Left cardiac atrium (tissue), 4 donors: ENCODE measurements around the gene SPATA13. TPM values are rescaled to one million over a fixed set of nuclear protein-coding genes. Genes with fewer than 3 reads are reported as not detected.
"Not testable (repeated sequence)": the region's sequence is repeated elsewhere in the genome, so short reads cannot be mapped to it uniquely, and the experiment has no call there.

ENCODE experiments used
- ATAC-seq, 2 donors: fragments of 200-7000 bp; cut with Tn5 transposase; one replicate each; pipeline ENCODE4 v1.9.1; 2020; ENCODE audit warnings: mild to moderate bottlenecking in 2 of 2, moderate library complexity in 2 of 2
- DNase-seq: peaks from one replicate; pipeline ENCODE4 v3.0.0-alpha.2; 2020
- intact Hi-C, 2 donors: fragments of 100-400 bp; cut with DNase I; formaldehyde crosslinking; loops; one replicate each; pipeline versions ENCODE4 v1.14.1 to v1.15.1; 2022 to 2023
- long read RNA-seq: library from polyadenylated mRNA; unstranded; transcript quantifications from one replicate; pipeline ENCODE4 v2.0.0, GENCODE V29; 2021
- total RNA-seq, 2 donors: library from RNA; stranded (reverse); fragmentation: NEBNext Ultra II Directional; extraction: Animal tissue kit (Norgen Biotek cat#: 25700); gene quantifications; one replicate each; pipeline ENCODE4 v1.2.1, GENCODE V29; 2021
- donor health status: DM: no; HTN: yes; CAD: no.
- donor health status: DM: no; HTN: yes; CAD: no; lungs with severe emphysema.
- donor health status: DM: yes; HTN: yes; CAD: no.
- donor health status: Dilated cardiomyopathy.

Gene SPATA13
- total RNA-seq: 10 to 100 TPM in 1 of 2 donors, 1 to 10 TPM in 1; 9.0 to 11.2 TPM
- long read RNA-seq, transcript SPATA13-204 (10 exons, 3,026 nt): major isoform, 9 of 12 reads
- long read RNA-seq, partial matches to known transcripts: 1 of 12 reads
- long read RNA-seq, other reads (novel, unspliced or antisense): 2 of 12 reads

DNA sequence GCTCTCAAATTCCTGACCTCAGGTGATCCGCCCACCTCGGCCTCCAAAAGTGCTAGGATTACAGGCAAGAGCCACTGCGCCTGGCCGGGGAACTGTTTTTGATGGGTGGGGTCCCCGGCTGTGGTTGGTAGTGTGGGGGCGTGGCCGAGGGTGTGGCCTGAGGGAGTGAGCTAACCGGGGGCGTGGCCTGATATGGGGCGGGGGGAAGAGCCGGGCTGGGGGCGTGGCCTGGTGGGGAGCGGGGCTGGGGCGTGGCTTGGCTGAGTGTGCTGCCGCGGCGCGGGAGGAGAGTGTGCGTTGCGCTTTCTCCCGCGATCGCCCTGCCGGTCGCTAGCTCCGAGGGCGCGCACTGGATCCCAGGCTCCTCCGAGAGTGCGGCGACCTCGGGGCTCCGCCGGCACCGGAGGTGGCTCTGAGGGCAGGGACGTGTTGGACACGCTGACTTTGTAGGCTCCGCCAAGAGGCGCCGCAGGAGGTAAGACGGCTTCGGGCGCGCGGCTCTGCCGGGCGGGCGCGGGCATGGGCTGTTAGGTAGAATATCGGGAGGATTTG, at the start of gene SPATA13:
TSS of gene SPATA13 (plus strand) at position 263 of the 552 bp plus-strand sequence. CDS start 62,210 bp downstream, outside the sequence.
- intact Hi-C loops: loop anchor here in 1 of 2 donors (5.0 kb wide), 1 partner anchor 108 kb away; no protein-coding TSS in a partner anchor
- peak; percentile 98 to 99 for ATAC-seq
- DNase-seq: peak; percentile 96

DNA sequence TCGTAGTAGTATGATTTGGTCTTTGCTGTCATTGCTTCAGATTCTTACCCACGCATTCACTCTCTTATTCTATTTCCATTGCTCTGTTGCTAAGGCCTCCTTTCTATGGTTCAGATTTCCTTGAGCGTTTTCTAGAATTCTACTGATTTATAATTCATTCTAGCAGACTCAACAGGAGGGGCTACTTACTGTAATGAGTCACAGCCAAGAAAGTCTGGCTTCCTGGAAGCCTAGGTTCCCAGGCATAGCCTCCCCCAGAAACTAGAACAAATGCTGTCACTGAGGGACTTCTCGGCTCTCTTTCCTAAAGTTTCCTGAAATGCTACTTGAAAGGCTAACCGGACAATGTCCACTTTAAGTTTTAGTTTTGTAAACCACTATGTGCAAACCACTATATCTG, 47.7 kb upstream of the SPATA13 start:
- intact Hi-C loops: no loop called here
- no peak for ATAC-seq
- no peak for DNase-seq

DNA sequence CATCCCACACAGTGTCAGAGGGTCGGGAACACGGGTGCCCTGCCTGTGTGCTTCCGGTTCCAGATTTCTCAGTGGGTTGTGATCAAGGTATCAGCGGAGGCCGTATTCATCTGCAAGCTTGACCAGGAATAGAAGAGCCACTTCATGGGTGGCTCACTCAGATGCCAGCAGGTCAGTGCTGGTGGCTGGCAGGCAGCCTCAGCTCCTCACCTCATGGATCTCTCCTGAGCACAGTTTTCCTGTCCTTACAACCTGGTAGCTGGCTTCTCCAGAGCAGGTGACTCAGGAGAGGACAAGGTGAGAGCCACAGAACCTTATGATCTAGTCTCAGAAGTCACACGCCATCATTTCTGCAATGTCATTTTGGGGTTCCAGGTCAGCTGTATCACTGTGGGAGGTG, 44.8 kb upstream of the SPATA13 start:
- intact Hi-C loops: no loop called here
- no peak for ATAC-seq
- DNase-seq: no peak

DNA sequence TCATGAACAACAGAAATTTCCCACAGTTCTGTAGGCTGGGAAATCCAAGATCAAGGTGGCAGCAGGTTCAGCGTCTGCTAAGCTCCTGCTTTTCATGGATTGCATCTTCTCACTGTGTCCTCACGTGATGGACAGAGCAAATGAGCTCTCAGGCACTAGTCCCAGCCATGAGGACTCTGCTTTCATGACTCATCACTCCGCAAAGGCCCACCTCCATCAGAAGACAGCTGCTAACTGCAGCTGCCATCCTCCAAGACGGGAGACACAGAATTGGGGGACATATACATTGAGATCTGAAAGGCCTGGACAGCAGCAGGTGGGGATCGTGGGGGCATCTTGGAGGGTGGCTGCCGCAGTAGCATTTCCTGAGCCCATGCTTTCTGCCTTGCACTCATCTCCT, 44.4 kb upstream of the SPATA13 start:
- intact Hi-C loops: no loop called here
- ATAC-seq (no peak), DNase-seq (no peak)

DNA sequence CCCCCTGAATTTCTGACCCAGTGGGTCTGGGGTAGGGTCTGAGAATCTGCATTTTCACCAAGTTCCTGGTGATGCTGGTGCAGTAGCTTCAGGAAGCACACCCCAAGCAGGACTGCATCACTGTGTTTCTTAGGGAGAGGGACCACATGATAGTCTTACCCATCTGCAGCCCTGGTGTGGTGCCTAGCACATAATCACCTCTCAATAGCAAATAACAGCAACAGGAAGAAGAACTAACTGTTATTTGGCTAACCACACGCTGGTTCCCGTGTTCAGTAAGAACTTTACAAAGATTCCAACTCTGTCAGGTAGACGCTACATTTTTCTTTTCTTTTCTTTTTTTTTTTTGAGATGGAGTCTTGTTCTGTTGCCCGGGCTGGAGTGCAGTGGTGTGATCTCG, 41.9 kb upstream of the SPATA13 start:
- no peak for DNase-seq
- ATAC-seq: no peak
- intact Hi-C loops: no loop called here

DNA sequence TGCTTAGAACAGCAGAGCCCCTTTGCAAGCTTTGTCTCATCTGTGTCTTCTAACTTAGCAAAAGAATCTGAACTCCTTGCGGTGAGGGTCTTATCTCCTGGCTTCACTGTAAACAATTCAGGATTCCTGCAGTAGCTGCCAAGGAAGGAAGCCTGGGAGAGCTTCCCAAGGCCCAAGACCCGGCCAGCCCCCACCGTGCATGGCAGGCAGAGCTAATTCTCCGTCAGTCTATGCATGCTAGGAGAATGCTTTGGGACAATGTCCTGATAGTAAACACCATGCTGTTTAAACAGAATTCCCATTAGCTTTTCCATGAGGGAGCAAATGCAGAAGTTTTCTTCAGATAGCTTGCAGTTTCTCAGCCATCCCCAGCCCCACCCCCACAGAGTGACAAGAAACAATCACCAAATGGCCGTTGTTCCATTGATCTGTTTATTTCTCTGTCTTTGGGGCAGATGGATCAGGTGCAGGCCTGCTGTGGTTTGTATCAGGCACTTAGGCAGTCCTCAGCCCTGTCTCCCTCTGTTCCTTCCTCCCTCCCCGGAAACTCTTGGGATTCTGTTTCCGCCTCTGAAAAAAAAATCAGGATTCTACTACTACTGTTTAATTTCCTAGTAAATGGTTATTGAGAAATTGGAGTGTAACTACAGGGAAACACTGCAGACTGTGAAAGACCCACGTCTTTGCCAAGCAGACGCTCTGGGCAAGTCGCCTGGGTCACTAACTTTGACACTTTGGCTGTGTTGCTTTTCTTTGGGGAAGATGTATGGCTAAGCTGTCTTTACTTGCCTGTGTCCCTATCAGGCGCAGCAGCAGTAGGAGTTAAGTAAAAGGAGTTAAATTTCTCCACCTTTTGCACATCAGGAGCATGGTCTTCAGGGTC, 40.7 kb upstream of the SPATA13 start:
- intact Hi-C loops: no loop called here
- ATAC-seq (peak in 1 of 2 donors; percentile 76), DNase-seq (no peak)

DNA sequence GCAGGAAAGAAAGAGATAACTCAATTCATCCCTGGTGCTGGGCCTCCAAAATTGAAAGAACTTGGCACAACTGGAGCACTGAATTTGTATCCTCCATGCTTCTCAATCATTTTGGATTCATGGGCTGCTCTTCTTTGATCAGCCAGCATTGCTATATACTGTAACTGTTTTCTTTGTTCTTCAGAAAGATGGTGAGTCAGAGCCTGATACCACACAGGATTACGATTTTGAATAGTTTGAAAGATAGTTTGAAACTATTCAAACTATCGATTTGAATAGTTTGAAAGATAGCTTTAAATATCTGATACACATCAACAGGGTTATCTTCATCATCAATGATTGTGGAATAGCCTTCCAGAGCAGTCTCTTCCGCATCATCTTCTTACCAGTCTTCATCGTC, 38.5 kb upstream of the SPATA13 start:
- intact Hi-C loops, ATAC-seq, DNase-seq: not testable (repeated sequence)

DNA sequence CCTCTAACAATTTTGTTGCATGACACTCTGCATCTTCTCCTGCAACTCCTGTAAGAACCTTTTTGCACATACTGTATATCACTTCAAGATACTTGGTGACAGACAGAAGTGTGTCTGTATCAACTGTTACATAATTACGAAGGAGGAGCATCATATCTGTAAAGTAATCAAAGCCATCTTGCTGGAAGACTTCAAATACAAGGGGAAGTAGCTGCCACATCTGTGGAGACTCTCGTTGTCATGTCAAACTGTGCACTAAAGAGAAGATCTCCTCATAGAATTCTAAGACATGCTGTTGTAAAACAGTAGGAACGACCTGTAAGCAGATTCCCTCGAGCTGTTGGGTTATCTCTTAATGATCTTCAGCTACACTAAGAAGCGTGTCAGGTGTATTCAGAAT, 38.0 kb upstream of the SPATA13 start:
- DNase-seq (no peak), ATAC-seq (no peak)
- intact Hi-C loops: no loop called here

DNA sequence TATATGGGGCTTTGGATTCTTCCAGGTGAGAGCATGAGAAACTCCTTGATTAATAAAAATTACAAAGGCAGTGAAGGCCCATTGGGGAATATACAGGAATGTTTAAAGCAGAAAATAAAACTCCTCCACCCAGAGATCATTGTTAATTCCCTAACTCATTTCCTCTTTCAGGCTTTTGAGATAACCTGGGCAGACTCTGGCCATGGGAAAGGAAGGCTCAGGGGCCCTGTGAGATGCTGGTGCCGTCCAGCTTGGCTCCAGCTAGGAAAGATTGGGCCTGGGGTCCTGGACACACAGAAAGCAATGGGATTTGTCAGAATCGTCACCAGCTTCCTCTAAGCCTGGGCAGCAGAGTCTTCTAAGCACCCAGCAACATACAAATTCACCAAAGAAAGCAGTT, 36.8 kb upstream of the SPATA13 start:
- DNase-seq (no peak), ATAC-seq (no peak)
- intact Hi-C loops: no loop called here

DNA sequence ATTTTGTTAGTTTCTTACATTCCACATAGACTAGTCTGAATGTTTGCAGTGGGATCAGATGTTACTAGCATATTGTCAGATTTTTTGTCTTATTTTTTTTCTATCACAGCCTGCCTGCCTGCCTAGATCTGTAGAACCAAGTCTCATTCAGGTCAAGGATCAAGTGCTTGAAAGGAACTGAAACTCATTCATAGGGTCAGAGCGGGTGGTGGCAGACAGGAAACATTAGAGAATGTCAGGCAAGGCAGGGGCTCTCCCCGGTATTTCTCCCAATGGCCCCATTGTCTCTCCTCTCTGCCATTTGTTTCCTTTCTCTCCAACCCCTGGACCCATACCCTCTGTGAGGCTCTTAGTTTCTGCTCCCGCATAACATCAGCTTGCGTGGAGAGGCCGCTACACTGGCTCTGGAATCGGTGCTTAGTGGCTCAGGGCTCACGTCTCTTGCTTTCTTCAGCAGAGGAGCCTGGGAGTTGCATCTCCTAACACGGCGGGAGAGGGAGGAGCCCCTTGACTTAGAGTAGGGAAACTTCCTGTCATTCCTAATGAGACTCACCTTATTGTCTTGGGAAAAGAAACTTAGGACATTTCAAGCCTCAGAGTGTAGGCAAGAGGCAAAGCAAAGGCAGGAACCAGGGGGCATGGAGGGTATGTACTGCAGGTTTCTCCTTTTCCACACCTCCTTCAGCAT, 35.6 kb upstream of the SPATA13 start:
- no peak for ATAC-seq
- intact Hi-C loops: no loop called here
- no peak for DNase-seq

DNA sequence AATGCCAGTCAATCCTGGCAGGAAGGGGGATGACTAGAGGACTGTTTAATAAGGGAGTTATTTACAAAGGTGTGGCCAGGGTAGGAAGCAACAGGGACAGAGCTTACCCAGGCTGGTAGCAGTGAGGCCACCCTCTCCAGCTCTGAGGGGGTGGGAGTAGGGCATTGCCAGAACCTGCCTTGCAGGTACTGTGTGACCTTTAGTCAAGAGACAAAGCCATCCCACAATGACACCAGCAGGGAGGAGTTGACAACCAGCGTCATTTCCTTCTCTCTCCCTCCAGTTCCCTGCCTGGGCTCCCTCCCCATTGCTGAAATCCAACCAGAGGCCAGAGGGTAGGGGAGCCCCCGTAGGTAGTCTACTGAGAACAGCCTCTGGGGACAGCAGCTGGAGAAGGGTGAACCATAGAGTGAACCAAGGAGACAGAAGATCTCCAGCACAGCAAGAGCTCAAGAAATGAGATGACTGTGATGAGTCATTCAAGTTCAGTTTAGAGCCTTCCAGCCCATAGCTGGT, 33.3 kb upstream of the SPATA13 start:
- no peak for DNase-seq
- intact Hi-C loops: no loop called here
- no peak for ATAC-seq

DNA sequence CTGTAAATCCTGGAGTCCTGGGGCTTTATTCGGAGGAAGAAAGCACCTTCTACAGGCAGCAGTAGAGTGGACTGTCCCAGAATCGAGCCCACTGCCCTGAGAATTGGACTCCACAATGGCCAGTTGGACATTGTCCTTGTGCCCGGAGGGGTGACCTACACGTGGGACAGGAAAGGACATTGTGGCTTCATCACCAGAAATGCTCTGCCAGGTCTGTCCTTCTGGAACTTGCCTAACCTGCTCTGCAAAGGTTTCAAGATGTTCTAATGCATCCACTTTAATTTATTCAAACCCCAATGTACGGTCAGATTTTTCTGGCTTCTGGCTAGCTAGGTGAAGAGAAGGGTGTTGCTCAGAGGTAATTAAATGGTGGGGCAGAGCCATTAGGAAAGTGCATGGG, 32.4 kb upstream of the SPATA13 start:
- DNase-seq (no peak), ATAC-seq (no peak)
- intact Hi-C loops: no loop called here

DNA sequence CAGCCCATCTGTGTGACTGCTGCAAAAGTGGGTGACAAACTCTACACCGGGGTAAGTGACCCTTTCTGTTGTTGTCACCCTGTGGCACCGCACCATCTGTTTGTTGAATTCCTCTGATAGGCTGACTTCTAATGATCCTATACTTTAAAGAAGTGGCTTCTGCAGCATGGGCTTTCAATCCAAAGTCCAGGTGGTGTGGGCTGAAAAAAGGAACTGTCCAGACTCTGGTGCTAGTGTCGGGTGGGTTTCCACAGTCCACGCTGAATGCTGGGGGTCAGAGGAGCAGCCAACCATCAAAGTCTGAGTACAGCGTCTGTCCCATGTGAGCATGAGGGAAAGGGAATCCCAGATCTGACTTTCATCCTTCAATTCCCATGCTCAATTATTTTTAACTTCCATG, 31.6 kb upstream of the SPATA13 start:
- DNase-seq (no peak), ATAC-seq (no peak)
- intact Hi-C loops: no loop called here

DNA sequence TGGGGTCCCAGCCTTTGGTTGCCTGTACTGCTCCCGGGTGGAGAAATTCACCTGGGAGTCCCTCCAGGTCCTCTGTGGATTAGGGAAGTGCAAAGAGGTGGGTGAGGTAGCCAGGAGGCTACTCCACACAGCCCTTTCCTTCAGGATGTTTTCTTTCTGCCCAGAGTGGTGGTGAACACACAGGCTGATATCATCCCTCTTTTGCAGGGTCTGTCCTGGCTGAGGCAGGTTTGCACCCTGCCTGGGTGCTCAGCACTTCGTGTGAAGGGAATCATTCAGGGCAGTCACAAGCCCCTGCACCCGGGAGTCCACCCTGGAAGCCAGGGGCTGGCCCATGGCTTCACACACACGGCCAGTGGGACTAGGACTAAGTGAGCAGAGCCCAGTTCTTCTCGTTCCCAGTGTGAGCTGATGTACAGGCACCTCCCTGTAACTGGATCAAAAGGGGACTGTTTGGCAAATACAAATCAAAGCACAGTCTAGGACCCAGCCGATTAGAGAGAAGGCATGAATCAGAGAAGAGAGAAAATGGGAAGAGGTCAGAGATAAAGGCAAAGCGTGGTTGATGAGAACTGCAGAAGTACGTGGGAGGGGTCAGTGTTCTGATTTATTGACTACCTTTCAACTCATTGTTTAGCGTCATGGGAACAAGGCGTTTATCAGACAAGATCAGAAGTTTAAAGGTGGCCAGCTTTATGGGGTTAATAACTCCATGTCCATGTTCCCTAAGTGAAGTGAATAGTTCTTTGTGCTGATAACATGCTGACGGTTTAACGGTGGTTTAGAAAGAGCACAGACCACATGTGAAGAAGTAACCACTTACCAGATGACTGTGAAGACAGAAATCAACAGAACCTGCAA, 30.4 kb upstream of the SPATA13 start:
- no peak for ATAC-seq
- DNase-seq: no peak
- intact Hi-C loops: no loop called here

DNA sequence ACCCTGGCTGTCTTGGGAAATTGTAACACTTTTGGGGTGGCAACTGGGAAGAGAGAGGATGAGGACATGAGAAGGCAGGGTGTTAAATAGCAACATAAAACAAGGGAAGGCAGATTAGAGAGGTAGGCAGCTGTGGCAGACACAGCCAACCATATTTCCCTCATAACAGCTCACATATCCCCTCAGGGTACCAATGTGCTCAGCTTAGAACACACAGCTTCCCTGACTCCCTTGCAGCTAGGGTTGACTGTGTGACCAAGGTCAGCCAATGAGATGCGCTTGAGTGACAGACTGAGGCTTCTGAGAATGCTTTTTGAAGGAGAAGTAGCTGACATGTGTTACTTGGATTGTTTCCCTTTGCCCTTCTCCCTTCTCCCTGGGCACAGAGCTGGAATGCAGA, 28.8 kb upstream of the SPATA13 start:
- DNase-seq (no peak), ATAC-seq (no peak)
- intact Hi-C loops: no loop called here

DNA sequence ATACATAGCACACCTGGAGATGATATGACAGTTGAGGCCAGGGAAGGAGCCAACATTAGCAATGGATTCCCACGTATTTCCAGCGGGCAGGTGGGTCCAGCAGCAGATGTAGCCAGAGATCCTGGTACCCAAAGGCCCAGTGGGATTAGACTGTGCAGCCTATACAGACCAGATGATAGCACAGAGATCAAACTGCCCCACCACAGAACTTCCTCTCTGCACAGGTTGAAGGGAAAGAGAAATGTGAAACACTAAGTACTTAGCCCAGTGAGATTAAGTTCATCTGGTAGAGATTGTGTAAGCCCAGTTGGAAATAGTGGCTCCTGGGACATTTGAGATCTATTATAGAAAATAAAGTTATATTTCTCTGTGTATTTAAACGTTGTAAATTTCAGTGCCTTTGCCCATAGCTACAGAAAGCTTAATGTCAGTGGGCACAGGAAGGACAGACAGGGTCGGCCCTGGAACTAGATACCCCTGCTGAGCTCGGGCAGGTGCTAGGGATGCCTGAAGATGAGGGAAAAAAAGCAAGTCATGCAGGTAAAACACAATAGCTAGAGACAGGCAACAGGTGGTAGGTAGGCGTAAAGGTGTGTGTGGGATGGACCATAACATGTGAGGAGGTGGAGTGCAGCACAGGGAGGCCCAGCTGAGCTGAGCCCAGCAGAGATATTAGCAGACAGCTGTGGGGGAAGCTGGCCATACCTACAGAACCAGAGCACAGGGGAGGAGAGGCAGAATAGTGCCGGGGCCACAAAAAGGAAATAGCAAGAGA, 27.3 kb upstream of the SPATA13 start:
- intact Hi-C loops: no loop called here
- no peak for DNase-seq
- ATAC-seq: no peak

DNA sequence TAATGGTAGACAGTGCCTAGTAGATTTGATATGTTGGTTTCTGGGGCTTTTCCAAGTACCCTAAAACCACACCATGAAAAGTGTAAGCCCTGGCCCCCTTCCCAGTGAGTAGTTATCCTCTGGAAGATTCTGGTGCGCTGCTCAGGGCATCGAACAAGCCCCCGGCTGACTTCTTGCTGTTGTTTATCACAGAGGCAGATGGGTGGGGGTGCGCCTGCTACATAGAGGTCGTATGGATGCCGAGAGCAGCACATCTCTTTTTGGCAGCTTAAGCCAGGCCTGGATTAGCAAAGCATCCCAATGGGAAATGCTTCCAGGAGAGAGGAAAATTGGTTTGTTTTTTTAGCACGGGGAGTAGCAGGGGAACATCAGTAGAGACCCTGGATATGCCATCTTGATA, 26.3 kb upstream of the SPATA13 start:
- no peak for DNase-seq
- ATAC-seq: no peak
- intact Hi-C loops: no loop called here

DNA sequence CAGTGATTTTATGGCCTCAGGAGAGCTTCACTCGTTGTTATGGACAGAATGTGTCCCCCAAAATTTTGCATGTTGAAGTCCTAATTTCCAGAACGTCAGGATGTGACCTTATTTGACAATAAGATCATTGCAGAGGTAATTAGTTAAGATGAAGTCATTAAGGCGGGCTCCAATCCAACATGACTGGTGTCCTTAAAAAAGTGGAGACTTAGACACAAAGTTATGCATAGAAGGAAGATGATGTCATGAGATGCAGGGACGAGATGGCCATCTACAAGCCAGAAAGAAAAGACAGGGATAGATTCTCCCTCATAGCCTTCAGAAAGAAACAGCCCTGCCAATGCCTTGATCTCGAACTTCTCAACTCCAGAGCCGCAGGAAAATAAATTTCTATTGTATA, 25.8 kb upstream of the SPATA13 start:
- DNase-seq: no peak
- intact Hi-C loops: no loop called here
- no peak for ATAC-seq
